Panc1 (cell line): ENCODE data around the gene ARHGEF17. TPM values are rescaled to one million over a fixed set of nuclear protein-coding genes. Genes with fewer than 3 reads are reported as not detected.

Experiments
- ATAC-seq: fragments of 200-7000 bp; cut with Tn5 transposase; 2 replicates; pipeline ENCODE4 v1.9.1; 2020; ENCODE audit warnings: mild to moderate bottlenecking, moderate library complexity
- BruUV-seq: library from RNA; stranded (reverse); fragments of 400-500 nt; replicated peaks from 2 replicates; lab custom pipeline; 2021; lab: Mats Ljungman, UMichigan
- CTCF ChIA-PET: fragments of 300-600 bp; sonication (Branson Sonifier 250); formaldehyde crosslinking; loops from one replicate; lab custom pipeline; 2022; ENCODE audit warnings: antibody characterized with exemption; lab: Charles Lee
- POLR2A ChIA-PET: fragments of 300-600 bp; sonication (Branson Sonifier 250); formaldehyde crosslinking; loops from one replicate; lab custom pipeline; 2022; ENCODE audit warnings: antibody characterized with exemption; lab: Charles Lee
- DNase-seq: peaks from one replicate; pipeline ENCODE4 v3.0.0-alpha.2; 2010; ENCODE audit warnings: low read depth, low spot score
- H3K27ac ChIP-seq: 2 replicates; pipeline ENCODE4 v1.5.1; 2011; ENCODE audit warnings: mild to moderate bottlenecking, low read length, inconsistent platforms
- H3K27me3 ChIP-seq: fragments of 200-500 bp; sonication (Bioruptor generic); 2 replicates; pipeline ENCODE4 v1.6.0; 2014; ENCODE audit warnings: low read length, inconsistent platforms; ENCODE audit not compliant: control insufficient read depth, insufficient read depth
- H3K36me3 ChIP-seq: fragments of 200-500 bp; sonication (Bioruptor generic); 2 replicates; pipeline ENCODE4 v1.5.1; 2014; ENCODE audit warnings: inconsistent platforms, mild to moderate bottlenecking, low read length, moderate library complexity; ENCODE audit not compliant: control insufficient read depth, insufficient read depth
- H3K4me1 ChIP-seq: 2 replicates; pipeline ENCODE4 v1.5.1; 2011; ENCODE audit warnings: inconsistent platforms, mild to moderate bottlenecking, low read length, moderate library complexity; ENCODE audit not compliant: control insufficient read depth, insufficient read depth
- H3K4me3 ChIP-seq, 2 experiments: 2 replicates each; pipeline ENCODE4 v1.5.1; 2011 to 2012; ENCODE audit warnings: low read depth in 2 of 2, low read length in 2 of 2, mild to moderate bottlenecking in 2 of 2, inconsistent platforms in 1 of 2, moderate library complexity in 1 of 2
- H3K9me3 ChIP-seq: fragments of 200-500 bp; sonication (Bioruptor generic); 2 replicates; pipeline ENCODE4 v1.5.1; 2014; ENCODE audit warnings: low read depth, mild to moderate bottlenecking, inconsistent platforms, low read length, moderate library complexity; ENCODE audit not compliant: control insufficient read depth, insufficient read depth
- POLR2AphosphoS5 ChIP-seq: IDR thresholded peaks from 2 replicates; pipeline ENCODE4 v1.6.1; 2012; ENCODE audit warnings: mild to moderate bottlenecking, low read depth, low read length, moderate library complexity
- SIN3A ChIP-seq: IDR thresholded peaks from 2 replicates; pipeline ENCODE4 v1.6.1; 2012; ENCODE audit warnings: low read depth, mild to moderate bottlenecking, low read length, moderate library complexity, borderline replicate concordance; ENCODE audit not compliant: insufficient read depth
- TCF7L2 ChIP-seq: IDR thresholded peaks from 2 replicates; pipeline ENCODE4 v1.6.1; 2011; ENCODE audit warnings: mild to moderate bottlenecking, low read depth, low read length, inconsistent platforms
- in situ Hi-C: cut with HindIII; loops from 2 replicates; pipeline ENCODE4 v1.10.0; 2016; ENCODE audit warnings: low sequenced_read_pairs, low pct_unique_long_range_greater_than_20kb
- intact Hi-C: fragments of 100-400 bp; cut with micrococcal nuclease; formaldehyde crosslinking; loops from one replicate; pipeline ENCODE4 v1.10.0; 2022; ENCODE audit not compliant: unreplicated experiment
- total RNA-seq: library from RNA; stranded (reverse); gene quantifications from one replicate; pipeline ENCODE4 v1.2.1, GENCODE V29; 2021; ENCODE audit not compliant: unreplicated experiment
- TF ChIP-seq, protein P1 (sequence below): fragments of 450-650 bp; IDR thresholded peaks from 2 replicates; pipeline ENCODE4 v1.5.1; 2017; ENCODE audit warnings: mild to moderate bottlenecking
- TF ChIP-seq, protein P2 (sequence below), 2 experiments: IDR thresholded peaks; 2 replicates each; pipeline ENCODE4 v1.6.1; 2011 to 2012; ENCODE audit warnings: low read depth in 2 of 2, control low read depth in 1 of 2, low read length in 1 of 2, mild to moderate bottlenecking in 1 of 2, moderate library complexity in 1 of 2; ENCODE audit not compliant: insufficient read depth in 1 of 2

The ARHGEF17 gene
- total RNA-seq, 1 experiment from 2014 or later, result 43.2 TPM

DNA sequence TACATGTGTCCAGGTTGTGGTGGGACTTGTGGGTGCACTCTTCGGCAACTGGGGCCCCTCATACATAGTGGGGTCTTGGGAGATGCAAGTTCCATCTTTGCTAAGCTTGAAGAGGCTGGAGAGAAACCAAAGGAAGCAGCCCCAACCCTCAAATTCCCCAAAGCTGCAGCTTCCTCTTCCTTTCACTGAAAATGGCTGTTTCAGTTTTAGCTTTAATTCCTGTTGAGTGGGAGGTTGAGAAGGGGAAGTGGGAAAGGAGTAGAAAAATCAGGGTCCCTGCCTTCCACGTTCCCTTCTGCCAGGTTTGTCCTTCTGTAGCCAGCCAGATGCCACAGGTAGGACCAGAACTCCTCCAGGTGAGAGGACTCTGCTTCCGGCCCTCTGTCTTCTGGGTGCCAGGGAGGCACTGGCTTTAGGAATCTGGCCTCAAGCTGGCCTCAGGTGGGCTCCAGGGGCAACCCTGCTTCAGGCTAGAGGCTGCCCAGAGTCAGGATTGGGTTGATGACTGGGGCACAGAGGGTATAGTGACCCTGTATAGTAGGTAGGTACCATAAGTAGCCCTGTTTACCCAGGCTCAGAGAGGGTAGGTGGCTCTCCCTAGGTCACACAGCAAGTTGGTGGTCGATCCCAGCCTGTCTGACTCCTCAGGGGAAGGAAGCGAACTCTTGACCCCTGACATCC is 19.7 kb upstream of the ARHGEF17 start:
- Histone ChIP-seq H3K4me1 (peaks cover 12% of the 10 kb centered on the region), H3K36me3 (no peaks in the 10 kb centered on the region), H3K9me3 (no peaks in the 10 kb centered on the region), H3K27me3 (no peaks in the 10 kb centered on the region), H3K4me3 (no peak overlapping the region), H3K27ac (peak overlapping the region; percentile 61)
- no peak for ATAC-seq
- in situ Hi-C loops, result no loop called here
- intact Hi-C loops, result no loop called here
- no TSS peak for BruUV-seq
- ChIA-PET POLR2A (interaction anchor here (0.6 kb wide), 1 partner anchor 604 kb away, joined by 3 read pairs; no protein-coding TSS in a partner anchor), CTCF (interaction anchor here (1.0 to 1.9 kb wide), 8 partner anchors 10 to 102 kb away, joined by 3 to 10 read pairs (median 4); partner anchors contain the start of gene P2RY6)
- DNase-seq, result no peak
- no peak for TF ChIP-seq TCF7L2
- TF ChIP-seq, protein P1, sequence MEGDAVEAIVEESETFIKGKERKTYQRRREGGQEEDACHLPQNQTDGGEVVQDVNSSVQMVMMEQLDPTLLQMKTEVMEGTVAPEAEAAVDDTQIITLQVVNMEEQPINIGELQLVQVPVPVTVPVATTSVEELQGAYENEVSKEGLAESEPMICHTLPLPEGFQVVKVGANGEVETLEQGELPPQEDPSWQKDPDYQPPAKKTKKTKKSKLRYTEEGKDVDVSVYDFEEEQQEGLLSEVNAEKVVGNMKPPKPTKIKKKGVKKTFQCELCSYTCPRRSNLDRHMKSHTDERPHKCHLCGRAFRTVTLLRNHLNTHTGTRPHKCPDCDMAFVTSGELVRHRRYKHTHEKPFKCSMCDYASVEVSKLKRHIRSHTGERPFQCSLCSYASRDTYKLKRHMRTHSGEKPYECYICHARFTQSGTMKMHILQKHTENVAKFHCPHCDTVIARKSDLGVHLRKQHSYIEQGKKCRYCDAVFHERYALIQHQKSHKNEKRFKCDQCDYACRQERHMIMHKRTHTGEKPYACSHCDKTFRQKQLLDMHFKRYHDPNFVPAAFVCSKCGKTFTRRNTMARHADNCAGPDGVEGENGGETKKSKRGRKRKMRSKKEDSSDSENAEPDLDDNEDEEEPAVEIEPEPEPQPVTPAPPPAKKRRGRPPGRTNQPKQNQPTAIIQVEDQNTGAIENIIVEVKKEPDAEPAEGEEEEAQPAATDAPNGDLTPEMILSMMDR, result no peak
- TF ChIP-seq SIN3A, result no peak
- TF ChIP-seq, protein P2, sequence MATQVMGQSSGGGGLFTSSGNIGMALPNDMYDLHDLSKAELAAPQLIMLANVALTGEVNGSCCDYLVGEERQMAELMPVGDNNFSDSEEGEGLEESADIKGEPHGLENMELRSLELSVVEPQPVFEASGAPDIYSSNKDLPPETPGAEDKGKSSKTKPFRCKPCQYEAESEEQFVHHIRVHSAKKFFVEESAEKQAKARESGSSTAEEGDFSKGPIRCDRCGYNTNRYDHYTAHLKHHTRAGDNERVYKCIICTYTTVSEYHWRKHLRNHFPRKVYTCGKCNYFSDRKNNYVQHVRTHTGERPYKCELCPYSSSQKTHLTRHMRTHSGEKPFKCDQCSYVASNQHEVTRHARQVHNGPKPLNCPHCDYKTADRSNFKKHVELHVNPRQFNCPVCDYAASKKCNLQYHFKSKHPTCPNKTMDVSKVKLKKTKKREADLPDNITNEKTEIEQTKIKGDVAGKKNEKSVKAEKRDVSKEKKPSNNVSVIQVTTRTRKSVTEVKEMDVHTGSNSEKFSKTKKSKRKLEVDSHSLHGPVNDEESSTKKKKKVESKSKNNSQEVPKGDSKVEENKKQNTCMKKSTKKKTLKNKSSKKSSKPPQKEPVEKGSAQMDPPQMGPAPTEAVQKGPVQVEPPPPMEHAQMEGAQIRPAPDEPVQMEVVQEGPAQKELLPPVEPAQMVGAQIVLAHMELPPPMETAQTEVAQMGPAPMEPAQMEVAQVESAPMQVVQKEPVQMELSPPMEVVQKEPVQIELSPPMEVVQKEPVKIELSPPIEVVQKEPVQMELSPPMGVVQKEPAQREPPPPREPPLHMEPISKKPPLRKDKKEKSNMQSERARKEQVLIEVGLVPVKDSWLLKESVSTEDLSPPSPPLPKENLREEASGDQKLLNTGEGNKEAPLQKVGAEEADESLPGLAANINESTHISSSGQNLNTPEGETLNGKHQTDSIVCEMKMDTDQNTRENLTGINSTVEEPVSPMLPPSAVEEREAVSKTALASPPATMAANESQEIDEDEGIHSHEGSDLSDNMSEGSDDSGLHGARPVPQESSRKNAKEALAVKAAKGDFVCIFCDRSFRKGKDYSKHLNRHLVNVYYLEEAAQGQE (IDR thresholded peaks at IDR 0.05; ENCODE audit: insufficient read depth in 1 of 2, low read depth in 2 of 2, low read length in 1 of 2), result no peak
- no peak for TF ChIP-seq POLR2AphosphoS5

DNA sequence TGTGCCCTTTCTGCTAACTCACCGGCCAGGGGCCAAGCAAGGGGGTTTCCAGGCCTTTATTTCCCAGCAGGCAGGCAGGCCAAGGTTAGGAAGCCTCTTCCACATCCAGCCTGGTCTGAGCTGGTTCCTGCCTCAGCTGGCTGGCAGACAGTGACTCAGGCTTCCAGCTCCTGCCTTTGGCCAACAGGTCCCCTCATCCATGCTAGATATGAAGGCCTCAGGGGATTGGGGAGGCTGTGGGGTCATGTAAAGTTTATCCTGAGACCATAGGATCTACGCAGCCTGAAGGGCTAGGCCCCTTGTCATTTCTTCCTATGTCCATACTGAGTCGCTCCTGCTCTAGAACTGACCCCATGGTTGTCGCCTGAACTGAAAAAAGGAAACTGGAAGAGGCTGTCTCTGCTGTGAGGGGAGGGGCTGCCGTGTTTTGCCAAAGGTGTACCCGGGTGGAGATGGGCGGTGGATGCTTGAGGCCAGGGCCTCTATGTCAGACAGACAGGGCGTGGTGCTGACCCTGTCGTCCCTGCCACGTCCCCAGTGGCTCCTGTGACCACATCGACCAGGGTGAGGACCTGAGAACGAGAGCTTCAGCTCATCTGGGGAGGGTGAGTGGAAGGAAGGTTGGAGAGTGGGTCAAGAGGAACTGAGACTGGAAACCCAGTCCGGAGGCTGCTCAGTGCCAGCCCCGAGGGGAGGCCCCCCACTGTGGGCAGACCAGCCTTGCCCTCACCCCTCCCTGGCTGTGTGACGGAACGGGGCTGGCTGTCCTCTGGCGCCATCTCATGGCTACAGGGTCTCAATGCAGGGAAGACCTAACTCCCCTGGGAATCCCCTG is 19.0 kb upstream of the ARHGEF17 start:
- in situ Hi-C loops (no loop called here), intact Hi-C loops (loop anchor here (1.0 kb wide), 1 partner anchor 104 kb away; no protein-coding TSS in a partner anchor)
- Histone ChIP-seq H3K27ac (peak overlapping the region; percentile 61), H3K9me3 (no peaks in the 10 kb centered on the region), H3K4me1 (peaks cover 12% of the 10 kb centered on the region), H3K4me3 (peak overlapping the region; percentile 15 to 44), H3K27me3 (no peaks in the 10 kb centered on the region), H3K36me3 (no peaks in the 10 kb centered on the region)
- ChIA-PET CTCF (interaction anchor here (1.0 to 1.9 kb wide), 9 partner anchors 9 to 564 kb away, joined by 3 to 10 read pairs (median 4); partner anchors contain the start of gene P2RY6), POLR2A (no interaction called here)
- ATAC-seq, result peak; percentile 85
- TF ChIP-seq, protein P2 (IDR thresholded peaks at IDR 0.05; ENCODE audit: insufficient read depth in 1 of 2, low read depth in 2 of 2, low read length in 1 of 2), result 0 out of 4 replicates have a peak, but pooled peaks of 1 of the 2 experiments have one; percentile 49
- TF ChIP-seq POLR2AphosphoS5, result no peak
- TF ChIP-seq SIN3A, result no peak
- TF ChIP-seq, protein P1, result peak; percentile 100
- no peak for TF ChIP-seq TCF7L2
- peak; percentile 56 for DNase-seq
- no TSS peak for BruUV-seq
